ENCODE data around the gene PACRGL.

GRCh38 chr4:20711335-20711734, 11.1 kb downstream of the PACRGL start:
- TF ChIP-seq EZH2 (IDR thresholded peaks at IDR 0.05; ENCODE audit: borderline replicate concordance, low read depth, low read length, poor library complexity, severe bottlenecking): no peak
- TF ChIP-seq CTCF (conservative IDR thresholded peaks at IDR 0.05; ENCODE audit: low read depth, low read length): no peak
